A549 (cell line): ENCODE results near the gene MYRF.

Experiments
- CHD2 ChIP-seq: fragments of 150-350 bp; IDR thresholded peaks from 2 replicates; pipeline ENCODE4 v1.6.1; 2014; ENCODE audit warnings: low read length; ENCODE audit not compliant: partially characterized antibody
- CTCF ChIP-seq: fragments of >200 bp; sonication (Bioruptor Twin); formaldehyde crosslinking; IDR thresholded peaks from 3 replicates; pipeline ENCODE4 v1.5.1; 2016
- KDM1A ChIP-seq: fragments of 200-600 bp; sonication (generic); IDR thresholded peaks from 2 replicates; pipeline ENCODE4 v1.6.1; 2016; ENCODE audit warnings: low read depth, mild to moderate bottlenecking
- MAZ ChIP-seq: fragments of 150-350 bp; IDR thresholded peaks from 2 replicates; pipeline ENCODE4 v1.6.1; 2014; ENCODE audit warnings: antibody characterized with exemption, low read depth, low read length, borderline replicate concordance
- RAD21 ChIP-seq, 2 experiments: fragments of >200 bp in 1 of 2; sonication (Bioruptor Twin) in 1 of 2; formaldehyde crosslinking in 1 of 2; IDR thresholded peaks in 1 of 2; conservative IDR thresholded peaks in 1 of 2; 2 replicates in 1 of 2; 3 replicates in 1 of 2; pipeline ENCODE4 v1.6.1; 2012 to 2018; ENCODE audit warnings: inconsistent platforms in 1 of 2
- RNF2 ChIP-seq: fragments of 200-600 bp; sonication (generic); IDR thresholded peaks from 2 replicates; pipeline ENCODE4 v1.6.1; 2016; ENCODE audit warnings: low read depth, mild to moderate bottlenecking, antibody characterized with exemption, moderate library complexity, borderline replicate concordance

DNA sequence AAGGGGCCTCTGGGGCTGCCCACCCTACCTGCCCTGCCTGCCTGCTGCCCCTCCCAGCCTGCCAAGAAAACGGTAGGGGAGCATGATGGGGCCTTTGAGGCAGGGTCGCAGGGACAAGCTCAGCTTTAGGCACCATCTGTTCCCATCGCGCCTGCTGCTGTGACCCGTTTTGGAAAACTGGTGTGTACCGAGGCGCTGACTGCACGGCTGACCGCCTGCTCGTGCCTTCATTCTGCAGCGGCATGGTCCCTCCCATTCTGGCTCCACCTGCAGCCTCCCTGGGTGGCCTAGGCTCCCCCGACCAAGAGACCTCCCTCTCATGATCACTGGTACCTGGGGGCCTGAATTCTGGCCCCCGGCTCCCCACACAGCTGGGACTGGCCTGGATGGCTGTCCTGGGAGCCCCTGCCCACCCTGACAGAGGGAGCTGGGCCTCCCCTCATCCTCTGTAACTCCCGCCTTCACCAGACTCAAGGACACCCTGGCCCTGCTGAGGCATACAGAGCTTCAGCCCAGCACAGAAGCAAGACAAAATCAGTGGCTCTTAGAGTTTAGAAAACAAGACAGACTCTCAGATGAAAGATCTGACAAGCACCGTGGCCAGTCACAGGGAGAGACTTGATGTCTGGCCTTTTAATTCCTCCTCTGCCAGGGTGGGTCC lies 6.5 kb upstream of the MYRF start:
- TF ChIP-seq CTCF: no peak
- no peak for TF ChIP-seq CHD2
- TF ChIP-seq KDM1A: no peak
- no peak for TF ChIP-seq RAD21 (conservative IDR thresholded peaks at IDR 0.05 in 1 of 2, IDR thresholded peaks at IDR 0.05 in 1 of 2)
- TF ChIP-seq RNF2: no peak
- TF ChIP-seq MAZ: no peak
